Activated CD8-positive, alpha-beta memory T cell treated with anti-CD3 and anti-CD28 coated beads, Interleukin-2, amount 50 U/mL, for 1 hour (primary cell): Measurements from ENCODE around the gene POLE.

Experiments used
- DNase-seq: peaks from one replicate; pipeline ENCODE4 v3.0.0-alpha.2; 2020; ENCODE audit errors: extremely low read depth

Gene POLE

GRCh38 chr12:132579744-132580143, 107.4 kb downstream of the POLE start:
- no peak for DNase-seq

GRCh38 chr12:132578826-132579225, 108.3 kb downstream of the POLE start:
- no peak for DNase-seq

DNA sequence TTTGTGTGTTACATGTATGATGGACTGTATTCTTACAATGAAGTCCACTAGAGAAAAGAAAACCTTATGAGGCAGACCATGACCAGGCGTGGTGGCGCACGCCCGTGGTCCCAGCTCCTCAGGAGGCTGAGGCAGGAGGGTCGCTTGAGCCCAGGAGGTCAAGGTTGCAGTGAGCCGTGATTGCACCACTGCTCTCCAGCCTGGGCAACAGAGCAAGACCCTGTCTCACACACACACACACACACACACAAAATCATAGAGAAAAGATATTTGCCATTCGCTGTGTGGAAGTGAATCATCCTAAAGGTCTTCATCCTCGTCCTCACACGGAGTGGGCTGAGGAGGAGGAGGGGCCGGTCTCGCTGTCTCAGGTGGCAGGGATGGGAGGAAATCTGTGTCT, 109.0 kb downstream of the POLE start:
- no peak for DNase-seq

DNA sequence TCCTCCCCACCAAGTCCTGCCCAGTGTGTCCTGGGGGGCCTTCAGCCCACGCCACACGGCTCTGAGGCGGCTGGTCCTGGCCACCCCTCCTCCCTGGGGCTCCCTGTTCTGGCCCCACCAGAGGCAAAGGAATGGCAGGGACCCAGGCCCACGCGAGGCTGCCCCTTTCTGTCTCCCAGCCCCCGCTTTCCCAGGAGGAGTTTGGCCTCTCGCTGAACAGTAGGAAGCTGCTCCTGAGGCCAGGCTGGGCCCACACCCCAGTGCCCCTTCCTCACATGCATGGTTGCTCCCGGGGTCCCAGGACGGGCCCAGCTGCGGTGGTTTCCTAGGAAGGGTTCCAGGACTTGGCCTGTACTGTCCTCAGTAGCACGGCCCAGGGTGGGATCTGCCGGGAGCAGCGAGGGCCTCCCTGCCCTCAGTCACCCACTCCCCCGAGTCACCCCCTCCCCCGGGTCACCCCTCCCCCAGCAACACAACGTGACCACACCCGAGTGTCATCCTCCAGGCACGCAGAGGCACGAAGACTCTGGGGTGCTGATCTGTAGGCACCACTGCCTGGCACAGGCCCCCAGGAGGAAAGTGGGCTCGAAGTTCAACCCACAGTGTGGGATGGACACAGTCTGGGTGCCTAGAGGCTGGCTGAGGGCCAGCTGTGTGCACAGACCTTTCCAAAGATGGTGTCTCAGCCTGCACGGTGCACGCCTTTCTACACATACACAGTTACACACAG, 109.8 kb downstream of the POLE start:
- DNase-seq = no peak

DNA sequence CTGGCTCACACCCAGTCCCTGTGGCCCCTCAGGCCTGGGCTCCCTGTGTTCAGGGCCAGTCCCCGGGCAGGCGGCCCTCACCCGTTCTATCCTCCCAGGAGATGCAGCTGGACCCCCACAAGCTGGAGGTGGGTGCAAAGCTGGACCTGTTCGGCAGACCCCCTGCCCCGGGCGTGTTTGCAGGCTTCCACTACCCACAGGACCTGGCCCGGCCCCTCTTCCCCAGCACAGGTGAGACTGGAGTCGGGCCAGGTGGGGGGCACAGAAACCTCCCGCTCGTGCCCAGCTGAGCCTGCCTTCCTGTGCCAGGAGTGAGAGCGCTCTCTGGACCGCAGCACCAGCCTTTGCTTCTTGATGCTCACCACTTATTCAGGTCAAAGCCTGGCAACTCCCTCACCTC, 110.4 kb downstream of the POLE start:
- DNase-seq = no peak

GRCh38 chr12:132575661-132576060, 111.5 kb downstream of the POLE start:
- no peak for DNase-seq

DNA sequence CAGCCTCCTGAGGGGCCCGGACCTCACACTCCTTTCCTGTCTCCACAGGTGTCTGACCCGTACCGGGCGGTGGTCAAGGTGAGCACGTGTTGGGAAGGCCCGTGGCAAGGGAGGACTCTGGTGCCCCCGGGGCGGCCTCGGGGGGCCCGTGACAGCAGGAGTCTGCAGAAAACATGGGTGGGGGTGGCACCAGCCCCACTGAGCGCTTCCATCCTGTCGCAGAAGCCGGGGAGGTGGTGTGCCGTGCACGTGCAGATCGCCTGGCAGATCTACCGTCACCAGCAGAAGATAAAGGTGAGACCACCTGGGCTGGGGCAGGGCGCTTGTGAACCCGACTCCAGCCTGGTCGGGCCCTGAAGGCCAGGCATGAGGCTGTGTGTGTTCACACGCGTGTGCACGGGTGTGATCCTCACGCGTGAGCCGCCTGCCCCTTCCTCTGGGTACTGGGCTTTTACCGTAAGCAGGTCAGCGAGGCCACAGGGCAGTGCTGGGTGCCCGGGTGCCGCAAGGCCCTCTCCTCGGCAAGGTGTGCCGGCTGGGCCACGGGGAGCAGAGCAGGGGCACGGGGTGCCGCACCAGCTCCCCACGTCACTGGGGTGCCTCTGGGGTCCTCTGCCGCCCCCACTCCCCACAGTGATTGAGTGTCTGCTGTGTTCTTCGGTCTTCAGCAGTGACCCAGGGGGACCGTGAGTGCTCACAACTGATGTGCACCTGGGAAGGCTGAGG, 112.7 kb downstream of the POLE start:
- DNase-seq = no peak
